A172 (cell line): Measurements from ENCODE around the gene DGKD. TPM values are rescaled to one million over a fixed set of nuclear protein-coding genes. Genes with fewer than 3 reads are reported as not detected.

ENCODE experiments used
- DNase-seq: peaks from one replicate; pipeline ENCODE4 v3.0.0-alpha.2; 2015; ENCODE audit warnings: low spot score
- total RNA-seq: library from RNA; depleted of rRNA; stranded (reverse); fragments of >200 nt; shearing (Covaris generic); gene quantifications from 2 replicates; pipeline ENCODE4 v1.2.3, GENCODE V29; 2014

The DGKD gene
- total RNA-seq, 1 experiment from 2014 or later, result 16.4 TPM

DNA sequence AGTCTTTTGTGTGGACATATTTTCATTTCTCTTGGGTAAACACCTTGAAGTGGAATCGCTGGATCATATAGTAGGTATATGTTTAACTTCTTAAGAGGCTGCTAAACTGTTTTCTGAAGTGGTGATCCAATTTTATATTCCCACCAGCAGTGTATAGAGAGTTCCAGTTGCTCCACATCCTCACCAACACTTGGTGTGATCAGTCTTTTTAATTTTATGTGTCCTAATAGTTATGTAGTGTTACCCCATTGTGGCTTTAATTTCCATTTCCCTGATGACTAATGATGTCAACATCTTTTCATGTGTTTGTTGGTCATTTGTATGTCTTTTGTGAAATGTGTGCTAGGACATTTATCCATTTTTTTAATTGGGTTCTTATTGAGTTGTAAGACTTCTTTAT, 56.9 kb downstream of the DGKD start:
- DNase-seq, result no peak

DNA sequence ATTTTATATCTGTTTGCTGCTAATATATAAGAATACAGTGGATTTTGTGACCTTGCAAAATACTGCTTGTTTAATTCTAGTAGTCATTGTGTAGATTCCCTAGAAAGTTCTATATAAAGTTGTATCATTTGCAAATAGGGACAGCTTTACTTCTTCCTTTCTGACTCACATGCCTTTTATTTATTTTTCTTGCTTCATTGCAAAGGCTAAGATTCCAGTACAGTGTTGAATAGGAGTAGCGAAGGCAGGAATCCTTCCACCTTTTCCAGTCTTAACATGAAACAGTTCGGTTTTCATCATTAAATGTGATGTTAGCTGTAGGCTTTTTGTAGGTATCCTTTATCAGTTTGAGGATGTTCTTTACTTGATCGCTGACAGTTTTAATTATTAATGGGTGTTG, 58.1 kb downstream of the DGKD start:
- no peak for DNase-seq

DNA sequence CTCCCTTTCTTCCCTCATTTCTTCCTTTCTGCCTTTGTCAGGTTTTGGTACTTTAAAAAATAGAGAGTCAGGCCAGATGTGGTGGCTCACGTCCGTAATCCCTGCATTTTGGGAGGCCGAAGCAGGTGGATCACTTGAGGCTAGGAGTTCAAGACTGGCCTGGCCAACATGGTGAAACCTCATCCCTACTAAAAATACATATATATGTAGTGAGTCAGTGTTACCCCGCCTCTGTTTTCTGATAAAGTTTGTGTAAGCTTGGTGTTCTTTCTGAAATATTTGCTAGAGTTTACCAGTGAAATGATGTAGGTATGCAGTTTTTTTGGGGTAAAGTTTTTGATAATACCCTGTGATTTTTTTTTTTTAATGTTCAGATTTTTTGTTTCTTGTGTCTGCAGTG, 58.8 kb downstream of the DGKD start:
- peak; percentile 74 for DNase-seq

DNA sequence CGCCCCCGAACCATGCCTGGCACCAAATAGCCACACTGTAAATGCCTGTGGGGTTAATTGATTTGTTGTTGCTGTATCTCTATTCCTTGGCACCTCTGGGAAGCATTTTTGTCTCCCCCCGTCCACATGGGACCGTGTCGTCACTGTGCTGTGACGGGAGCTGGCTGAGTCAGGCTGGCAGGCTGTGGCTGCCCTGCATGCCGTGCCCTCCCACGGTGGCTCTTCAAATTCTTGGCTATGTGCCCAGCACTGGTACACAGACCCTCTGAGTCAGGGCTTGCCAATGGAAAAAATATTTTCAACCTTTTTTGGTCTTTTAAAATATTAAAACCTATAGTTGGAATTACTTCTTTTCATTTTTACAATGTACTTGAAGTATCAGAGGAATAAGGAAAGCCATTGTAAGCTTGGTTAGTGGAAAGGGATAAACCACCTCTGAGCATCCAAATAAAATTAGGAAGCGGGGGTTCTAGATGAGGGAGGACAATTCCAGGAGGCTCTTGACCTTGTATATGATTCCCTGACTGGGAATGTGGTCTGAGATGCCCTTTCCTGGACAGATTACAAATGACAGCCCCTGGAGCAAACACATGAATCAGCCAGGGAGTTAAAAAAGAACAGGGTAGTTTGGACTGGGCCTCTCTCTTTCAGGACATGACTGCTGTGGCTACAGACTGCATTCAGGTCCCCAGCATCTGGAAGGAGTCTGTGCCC, 59.4 kb downstream of the DGKD start:
- peak; percentile 94 for DNase-seq

DNA sequence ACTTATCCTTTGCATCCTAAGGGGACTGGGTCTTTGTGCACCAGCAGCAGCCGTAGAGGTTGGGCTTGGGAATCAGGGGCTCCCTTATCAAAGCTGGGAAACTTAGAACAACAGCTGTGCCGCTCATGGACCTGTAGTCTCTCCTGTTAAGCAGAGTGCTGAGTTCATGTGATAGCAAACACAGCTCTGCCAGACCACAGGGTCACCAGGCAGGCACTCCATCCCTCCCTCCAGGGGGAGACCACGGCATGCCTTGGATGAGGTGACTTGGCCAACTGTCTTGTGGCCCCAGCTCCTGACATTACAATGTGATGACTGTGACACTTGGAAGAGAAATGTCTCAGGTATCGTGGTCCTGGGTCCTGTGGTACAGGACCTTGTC, 60.0 kb downstream of the DGKD start:
- DNase-seq, result peak; percentile 77

DNA sequence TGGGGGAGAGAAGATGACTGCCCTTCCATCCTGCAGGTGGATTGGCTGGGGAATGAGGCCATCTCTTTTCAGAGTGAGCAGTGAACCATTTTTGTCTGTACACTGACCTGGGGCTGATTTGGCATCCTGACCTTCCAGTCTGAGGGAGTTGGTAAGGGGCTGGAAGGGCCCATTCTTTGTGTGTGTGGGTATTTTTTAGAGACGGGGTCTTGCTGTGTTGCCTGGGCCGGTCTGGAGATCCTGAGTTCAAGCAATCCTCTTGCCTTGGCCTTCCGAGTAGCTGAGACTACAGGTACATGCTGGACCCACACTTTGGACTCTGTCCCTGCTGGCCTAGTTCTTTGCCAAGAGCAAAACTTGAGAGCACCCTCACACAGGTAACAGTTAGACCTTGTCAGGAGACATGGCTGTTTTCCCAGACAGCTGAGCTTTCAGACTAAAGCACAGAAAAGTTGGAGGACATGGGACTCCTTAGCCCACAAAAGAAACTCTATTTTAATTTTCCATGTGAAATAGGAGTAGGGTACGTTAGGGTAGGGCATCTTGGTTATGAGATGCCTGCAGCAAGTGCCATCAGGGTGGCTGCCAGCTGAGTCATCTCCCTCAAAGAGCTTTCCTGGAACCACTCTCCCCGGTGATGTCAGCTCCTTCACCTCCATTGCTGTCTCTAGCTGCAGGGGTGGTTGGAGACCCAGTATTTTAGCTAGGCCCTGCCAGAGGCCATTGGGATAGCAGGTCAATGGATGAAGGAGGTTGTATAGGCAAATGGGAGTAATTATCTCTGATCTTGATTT, 60.7 kb downstream of the DGKD start:
- peak; percentile 92 for DNase-seq

DNA sequence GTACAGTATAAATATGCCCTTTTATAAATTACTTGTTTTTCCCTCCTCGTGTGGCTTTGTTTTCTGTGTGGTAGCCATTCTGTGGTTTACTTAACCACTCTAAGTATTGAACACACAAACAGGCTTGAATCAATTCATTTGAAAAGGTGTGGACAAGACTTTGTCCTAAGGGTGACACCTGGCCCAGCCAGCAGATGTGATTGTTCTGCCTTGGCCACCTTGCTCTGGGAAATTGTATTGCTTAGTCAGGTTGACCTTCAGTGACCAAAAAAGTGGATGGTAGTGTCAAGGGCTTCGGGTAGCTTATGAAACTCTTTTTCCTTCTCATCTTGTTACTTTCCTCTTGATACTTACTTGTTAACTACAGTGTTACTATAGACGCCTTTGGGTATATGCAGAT, 61.9 kb downstream of the DGKD start:
- DNase-seq, result no peak

DNA sequence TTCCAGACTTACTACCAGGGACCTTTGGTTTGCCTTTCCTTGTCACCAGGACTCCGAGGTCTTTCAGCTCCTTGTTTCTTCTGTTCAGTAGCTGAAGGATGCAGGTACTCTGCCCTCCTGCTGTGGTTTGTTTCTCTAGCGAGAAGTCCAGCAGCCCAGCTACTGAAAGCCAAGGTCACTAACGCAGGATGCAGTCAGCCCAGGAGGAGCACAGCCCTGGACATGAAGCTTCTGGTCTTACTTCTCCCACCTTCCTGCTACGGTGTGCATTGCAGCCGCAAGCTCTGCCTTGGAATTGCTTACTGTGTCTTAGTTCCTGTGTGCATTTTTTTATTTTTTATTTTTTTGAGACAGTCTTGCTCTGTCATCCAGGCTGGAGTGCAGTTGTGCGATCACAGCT, 62.4 kb downstream of the DGKD start:
- no peak for DNase-seq

DNA sequence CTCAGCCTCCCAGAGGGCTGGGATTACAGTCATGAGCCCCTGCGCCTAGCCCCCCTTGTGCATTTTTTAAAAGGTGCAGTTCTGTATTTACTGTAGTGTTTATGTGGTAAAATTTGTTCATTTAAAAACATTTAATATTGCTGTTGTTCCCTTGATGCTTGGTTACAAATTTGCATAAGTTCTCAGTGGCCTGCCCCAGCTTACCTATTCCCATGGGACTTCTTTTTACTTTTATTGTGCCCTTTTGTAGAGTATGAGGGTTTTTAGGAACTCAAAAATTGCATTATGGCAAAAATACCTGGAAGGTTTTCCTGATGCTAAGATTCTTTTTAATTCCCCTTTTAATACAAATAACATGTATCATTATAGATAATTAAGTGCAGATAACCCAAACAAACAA, 63.0 kb downstream of the DGKD start:
- no peak for DNase-seq

DNA sequence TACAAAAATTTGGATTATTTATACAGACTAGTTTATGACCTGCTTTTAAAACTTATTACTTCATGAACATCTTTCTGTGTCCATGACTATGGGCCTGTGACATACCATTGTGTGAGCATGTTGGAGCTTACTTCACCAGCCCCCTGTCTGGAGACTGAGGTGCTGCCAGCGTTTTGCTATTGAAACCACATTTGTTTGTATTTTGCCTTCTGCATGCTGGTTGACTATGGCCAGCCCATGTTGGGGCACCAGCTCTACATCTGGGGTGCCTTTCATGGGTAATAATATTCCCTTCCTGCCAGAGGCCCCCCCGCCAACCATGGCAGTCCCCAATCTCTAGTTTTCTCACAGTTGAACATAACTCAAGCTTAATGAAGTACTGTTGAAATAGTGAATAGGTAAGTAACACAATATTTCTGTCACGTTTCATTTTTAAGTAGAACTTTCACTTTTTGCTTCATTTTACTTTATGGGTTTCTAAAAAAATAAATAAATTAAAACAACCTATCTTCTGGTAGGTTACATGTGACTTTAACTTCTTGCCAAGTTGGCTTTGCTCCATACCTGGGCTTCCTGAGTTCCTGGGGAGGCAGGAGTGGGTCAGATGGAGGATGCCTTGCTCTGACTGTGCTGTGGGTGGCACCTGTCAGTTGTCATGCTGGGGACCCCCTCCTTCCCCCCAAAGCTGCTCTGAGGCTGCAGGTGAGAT, 63.9 kb downstream of the DGKD start:
- peak; percentile 51 for DNase-seq

DNA sequence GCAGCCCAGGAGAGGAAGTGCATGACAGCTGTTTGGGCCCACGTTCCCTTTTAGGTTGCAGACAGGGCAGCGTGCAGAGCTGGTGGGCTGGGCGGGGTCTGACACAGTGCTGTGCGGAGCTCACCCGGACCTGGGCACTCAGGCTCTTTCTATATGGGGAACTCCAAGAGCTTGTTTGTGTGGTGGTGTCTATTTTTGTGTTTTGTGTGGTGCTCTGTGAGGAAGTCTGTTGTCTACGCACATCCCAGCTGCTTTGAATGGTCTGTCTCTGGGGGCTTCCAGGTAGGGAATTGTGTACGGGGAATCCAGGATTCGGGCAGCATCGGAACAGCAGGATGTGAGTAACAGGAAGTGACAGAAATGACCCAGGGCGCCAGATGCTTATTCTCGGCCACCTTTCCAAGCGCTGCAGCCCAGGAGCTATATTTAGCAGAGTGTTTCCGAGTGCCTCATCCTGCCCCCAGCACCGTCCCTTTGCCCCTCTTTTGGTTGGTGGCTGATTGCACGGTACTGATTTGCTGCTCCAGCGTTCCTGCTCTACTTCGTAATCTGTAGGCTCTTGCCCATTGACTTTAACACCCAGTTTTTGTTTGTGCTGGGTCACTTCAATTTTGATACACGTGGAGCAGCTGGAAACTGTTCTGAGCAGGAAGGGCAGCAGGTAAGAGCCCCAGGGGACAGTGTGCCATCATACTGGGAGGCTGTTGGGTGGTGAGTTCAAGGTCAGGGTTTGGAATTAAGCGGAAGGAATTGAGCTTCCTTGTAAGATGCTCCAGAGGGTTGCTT, 64.7 kb downstream of the DGKD start:
- peak; percentile 97 for DNase-seq

DNA sequence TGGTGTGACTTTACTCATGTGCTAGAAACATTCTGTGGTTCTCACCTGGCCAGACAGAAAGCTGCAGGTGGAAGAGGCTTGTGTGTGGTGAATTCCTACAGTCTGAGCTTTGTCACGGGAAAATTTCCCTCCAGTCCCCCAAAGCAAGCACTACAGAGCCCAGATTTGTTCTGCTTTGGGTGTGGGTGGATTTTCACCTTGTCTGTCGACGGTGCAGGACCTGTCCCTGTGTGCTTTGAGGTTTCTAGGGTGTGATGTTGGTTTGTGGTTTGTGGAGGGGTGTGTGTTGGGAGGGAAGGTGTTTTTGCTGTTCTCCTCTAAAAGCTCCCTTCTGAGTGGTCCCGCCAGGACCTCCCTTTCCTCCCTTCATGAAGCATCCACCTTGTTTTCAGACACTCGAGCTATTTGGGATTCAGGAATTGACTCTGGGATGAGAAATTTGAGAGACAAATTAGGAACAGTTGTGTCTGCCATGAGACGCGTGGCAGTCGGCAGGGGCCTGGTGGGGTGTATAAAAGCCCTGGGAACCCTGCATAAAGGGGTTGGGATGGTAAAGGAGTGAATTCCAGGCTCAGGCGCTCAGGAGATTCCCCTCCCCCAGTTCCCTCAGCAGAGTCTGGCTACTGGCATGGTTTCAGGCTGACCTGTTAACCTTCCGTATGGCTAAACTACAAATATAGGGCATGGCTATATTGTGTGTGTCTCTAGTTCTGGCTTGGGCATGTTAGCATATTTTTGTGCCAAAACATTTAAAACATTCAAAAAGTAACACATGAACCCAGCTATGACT, 65.5 kb downstream of the DGKD start:
- no peak for DNase-seq

DNA sequence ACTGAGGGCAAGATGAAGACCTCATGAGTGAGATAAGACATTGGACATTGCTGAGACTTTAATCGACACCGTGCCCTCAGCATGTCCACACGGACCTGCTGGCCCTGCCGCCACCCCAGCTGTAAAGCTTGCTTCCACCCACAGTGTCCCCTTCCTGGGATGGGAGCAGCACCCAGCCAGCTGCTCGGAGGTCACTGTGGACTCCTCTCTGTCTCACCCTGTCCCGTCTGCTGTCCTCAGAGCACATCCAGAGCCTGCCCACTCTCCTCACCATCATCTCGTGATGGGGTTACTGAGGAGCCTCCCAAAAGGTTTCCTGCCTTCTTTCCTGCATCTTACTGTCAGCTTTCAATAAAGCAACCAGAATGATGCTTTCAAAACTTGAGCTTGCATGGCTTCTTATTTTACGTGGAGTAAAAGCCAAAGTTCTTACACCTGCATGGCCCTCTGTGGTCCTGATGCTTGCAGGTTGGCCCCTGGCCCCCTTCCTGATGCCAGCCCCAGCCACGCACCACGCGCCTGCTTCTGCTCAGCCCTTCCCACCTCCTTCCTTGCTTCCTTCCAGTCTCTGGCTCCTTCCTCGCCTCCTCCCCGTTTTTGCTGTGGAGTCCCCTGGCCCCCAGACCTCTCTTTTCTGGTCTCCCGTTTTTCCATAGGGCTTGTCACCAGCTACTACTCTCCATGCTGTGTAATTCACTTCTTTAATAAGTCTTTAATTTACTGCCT, 67.0 kb downstream of the DGKD start:
- no peak for DNase-seq

DNA sequence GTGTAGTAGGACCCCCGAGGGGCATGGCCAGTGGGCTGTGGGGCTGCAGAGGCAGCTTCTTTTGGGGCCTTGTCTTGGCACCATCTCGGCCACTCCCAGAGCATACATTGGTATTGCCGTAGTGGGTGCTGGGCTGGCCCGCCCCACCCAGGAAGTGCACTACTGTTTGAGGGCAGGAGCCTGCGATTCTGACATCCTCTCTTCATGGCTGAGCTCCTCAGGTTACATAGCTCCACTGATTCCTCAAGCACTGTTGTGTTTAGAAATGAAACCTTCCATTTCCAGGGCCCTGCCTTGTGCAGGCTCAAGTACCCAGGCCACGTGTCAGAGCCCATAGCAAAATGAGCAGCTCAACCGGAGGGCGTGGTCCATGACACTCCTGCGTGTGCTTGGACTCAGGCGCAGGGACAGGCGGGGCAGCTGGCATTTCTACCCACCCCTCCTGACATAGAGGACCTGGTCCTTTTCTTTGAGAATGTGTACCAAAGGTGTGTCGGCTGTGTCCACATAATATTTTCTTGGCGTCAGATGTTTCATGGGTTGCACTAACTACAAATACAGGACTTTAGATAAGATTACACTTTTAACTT, 67.9 kb downstream of the DGKD start:
- DNase-seq, result peak; percentile 44

DNA sequence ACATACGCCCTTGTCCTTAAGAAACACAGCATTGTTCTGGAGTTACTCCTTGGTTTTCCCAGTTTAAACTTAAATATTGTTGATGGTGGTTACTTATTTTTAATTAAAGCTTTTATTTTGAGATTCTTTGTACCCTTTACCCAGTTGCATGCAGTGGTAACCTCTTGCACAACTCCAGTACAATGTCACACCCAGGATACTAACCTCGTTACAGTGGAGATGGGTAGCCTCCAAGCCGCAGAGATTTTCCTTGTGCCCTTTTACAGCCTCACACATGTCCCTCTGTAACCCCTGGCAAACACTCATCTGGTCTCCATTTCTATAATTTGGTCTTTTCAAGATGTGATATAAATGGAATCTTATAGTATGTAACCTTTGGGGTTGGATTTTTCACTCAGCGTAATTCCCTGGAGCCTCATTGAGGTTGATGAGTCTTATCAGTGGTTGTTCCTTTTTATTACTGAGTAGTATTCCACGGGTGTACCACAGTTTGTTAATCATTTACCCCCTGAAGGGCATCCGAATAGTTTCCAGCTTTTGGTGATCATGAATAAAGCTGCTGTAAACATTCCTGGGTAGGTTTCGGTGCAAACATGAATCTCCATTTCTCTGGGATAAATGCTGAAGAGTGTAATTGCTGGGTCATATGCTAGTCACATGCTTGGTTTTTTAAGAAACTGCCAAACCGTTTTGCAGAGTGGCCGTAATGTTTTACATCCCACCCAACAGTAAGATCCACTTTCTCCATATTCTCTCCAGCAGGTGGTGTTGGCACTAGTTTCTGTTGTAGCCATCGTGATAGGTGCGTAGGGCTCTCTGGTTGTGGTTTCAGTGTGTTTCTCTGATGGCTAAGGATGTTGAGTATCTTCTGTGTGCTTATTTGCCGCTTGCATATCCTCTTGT, 68.6 kb downstream of the DGKD start:
- DNase-seq, result no peak

DNA sequence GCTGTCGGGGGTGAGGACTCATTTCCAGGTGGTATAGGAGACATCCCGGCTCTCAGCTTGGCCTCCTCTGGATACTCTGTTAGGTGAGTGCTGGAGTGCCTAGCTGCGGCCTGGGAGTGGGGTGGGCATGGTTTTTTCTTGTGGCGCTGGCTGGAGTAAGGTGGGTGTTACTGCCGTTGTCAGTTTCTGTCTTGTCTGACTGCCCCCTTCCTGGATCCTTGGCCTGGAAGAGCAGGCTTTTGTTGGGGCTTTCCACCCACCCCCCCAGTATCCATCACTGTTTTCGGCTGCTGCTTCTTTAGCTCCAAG, 69.2 kb downstream of the DGKD start:
- DNase-seq, result no peak

DNA sequence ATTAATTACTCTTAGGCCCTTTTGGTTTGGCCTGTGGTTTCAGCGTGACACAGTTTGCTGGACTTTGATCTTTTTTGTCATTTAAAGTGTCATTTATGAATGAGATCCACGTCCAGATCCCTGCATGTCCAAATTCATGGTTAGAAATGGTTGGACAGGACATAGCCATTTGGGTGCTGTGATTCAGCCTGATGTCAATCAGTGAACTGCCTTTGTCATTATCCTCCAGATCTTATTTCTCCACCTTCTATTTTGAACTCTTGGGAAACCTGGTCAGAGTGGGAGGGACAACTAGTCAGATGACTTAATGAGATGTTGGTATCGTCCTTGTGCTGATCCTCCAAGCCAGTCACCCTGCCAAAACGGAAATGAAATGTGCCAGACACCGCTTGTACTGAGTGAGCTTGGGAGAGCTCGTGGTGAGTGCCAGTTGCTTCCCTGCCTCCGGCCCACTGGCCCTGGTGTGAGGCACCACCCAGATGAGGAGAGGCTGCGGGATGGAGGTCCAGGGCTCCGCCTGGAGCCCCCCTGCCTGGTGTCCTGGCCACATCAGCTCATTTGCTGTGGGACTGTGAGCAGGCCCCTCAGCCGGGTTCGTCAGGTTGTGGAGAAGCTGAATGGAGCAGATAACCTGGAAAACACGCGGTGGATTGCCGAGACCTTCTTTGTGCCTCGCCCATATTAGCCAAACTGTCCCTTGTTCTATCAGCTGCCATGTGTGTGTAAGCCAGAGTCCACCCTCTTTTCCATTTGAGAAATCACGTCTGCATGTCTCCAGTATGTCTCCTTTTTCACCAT, 70.1 kb downstream of the DGKD start:
- DNase-seq, result peak; percentile 86

DNA sequence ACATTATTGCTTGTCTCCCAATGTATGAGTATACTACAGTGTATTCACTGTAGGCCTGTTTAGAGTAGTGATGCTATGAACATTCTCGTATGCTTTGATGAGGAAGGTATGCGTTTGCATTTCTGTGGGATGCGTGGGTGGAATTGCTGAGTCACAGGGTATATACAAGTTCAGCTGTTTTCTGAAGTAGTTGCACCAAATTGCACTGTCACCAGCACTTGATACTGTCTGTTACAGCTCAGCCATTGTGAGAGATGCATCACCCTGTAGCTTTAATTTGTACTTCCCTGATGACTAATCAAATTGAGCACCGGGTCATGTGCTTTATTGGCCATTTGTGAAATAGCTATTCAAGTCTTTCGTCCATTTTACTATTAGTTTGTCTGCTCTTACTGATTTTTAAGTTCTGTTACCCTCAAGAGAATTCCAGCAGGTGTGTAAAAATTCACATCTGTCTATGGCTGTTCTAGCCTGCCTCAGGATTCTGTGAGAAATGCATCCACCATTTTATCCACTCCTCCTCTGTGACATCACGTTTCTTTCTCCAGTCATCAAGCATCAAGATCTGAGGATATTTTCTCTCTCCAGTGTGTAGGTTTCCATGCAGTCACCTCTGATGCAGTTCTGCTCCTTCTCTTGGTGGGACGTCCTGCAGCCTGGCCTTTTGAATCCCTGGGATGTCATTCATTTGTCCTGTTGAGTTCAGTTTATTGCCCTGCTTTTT, 72.5 kb downstream of the DGKD start:
- DNase-seq, result peak; percentile 96
